ENCODE results near the gene SARM1. TPM values are rescaled to one million over a fixed set of nuclear protein-coding genes. Genes with fewer than 3 reads are reported as not detected.

SARM1 gene
- polyA plus RNA-seq, 1 donor from 2014 or later: 21.6 TPM

DNA sequence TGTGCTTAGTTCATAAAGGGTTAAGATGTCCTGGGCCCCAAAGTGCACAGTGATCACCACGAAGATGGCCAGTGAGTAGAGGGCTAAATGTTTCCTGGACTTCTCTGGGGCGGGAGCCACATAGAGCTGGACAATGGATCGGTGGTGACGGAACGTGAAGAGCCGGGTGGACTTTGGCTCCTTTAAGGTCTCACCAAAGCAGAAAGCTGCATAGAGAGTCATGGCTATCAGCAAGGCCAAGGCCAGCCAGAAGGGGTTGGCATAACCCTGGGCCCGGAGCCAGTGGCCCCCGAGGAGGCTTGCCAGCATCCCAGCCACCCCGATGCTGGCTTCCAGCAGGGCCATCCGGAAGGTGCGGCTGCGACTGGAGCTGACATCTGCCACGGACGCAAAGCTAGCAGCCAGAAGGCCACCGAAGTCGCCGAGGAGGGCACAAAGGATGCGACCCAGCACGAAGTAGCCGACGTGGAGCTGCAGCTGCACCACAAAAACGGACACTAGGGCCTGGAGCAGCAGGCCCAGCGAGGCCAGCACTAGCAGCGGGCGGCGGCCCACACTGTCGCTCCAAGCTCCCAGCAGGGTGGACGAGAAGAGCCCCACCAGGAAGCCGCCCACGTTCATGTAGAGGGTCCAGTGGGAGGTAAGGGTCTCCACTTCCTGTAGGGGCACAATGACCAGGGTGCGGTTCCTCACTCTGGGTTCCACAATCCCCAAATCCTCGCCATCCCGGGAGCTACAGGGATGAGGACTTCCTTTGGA, 33.5 kb downstream of the SARM1 start:
- no peaks in the 10 kb centered on the region for H3K9me2 ChIP-seq (ENCODE audit: insufficient read depth, low read length)
- no peak overlapping the region for H2AFZ ChIP-seq (ENCODE audit: low read depth, low read length)
- no peaks in the 10 kb centered on the region for H3K36me3 ChIP-seq (ENCODE audit: insufficient read depth, low read length)
- peak overlapping the region; percentile 78 for H3K4me3 ChIP-seq (ENCODE audit: low read length)
- no peak overlapping the region for H3K27ac ChIP-seq (ENCODE audit: low read length)
- H3K9ac ChIP-seq (ENCODE audit: low read length): peak overlapping the region; percentile 69
- no peaks in the 10 kb centered on the region for H4K20me1 ChIP-seq (ENCODE audit: insufficient read depth)
- no peaks in the 10 kb centered on the region for H3K27me3 ChIP-seq (ENCODE audit: insufficient read depth, low read depth, low read length)
- peaks cover 4% of the 10 kb centered on the region for H3F3A ChIP-seq (ENCODE audit: insufficient read depth, low read length, poor library complexity, severe bottlenecking)
- no peaks in the 10 kb centered on the region for H3K9me3 ChIP-seq (ENCODE audit: low read length)
- peak overlapping the region; percentile 73 for H3K4me2 ChIP-seq (ENCODE audit: low read length)
- no peak for TF ChIP-seq TAF1 (IDR thresholded peaks at IDR 0.05; ENCODE audit: low read depth)
- TF ChIP-seq, protein P1, sequence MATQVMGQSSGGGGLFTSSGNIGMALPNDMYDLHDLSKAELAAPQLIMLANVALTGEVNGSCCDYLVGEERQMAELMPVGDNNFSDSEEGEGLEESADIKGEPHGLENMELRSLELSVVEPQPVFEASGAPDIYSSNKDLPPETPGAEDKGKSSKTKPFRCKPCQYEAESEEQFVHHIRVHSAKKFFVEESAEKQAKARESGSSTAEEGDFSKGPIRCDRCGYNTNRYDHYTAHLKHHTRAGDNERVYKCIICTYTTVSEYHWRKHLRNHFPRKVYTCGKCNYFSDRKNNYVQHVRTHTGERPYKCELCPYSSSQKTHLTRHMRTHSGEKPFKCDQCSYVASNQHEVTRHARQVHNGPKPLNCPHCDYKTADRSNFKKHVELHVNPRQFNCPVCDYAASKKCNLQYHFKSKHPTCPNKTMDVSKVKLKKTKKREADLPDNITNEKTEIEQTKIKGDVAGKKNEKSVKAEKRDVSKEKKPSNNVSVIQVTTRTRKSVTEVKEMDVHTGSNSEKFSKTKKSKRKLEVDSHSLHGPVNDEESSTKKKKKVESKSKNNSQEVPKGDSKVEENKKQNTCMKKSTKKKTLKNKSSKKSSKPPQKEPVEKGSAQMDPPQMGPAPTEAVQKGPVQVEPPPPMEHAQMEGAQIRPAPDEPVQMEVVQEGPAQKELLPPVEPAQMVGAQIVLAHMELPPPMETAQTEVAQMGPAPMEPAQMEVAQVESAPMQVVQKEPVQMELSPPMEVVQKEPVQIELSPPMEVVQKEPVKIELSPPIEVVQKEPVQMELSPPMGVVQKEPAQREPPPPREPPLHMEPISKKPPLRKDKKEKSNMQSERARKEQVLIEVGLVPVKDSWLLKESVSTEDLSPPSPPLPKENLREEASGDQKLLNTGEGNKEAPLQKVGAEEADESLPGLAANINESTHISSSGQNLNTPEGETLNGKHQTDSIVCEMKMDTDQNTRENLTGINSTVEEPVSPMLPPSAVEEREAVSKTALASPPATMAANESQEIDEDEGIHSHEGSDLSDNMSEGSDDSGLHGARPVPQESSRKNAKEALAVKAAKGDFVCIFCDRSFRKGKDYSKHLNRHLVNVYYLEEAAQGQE (IDR thresholded peaks at IDR 0.05; ENCODE audit: borderline replicate concordance): no peak
- no peak for TF ChIP-seq EP300 (conservative IDR thresholded peaks at IDR 0.05; ENCODE audit: poor library complexity, severe bottlenecking)
- TF ChIP-seq POLR2AphosphoS5 (IDR thresholded peaks at IDR 0.05): no peak
- no peak for TF ChIP-seq EZH2 (IDR thresholded peaks at IDR 0.05; ENCODE audit: borderline replicate concordance, insufficient read depth, low read length, poor library complexity, severe bottlenecking)
- TF ChIP-seq, protein P2, sequence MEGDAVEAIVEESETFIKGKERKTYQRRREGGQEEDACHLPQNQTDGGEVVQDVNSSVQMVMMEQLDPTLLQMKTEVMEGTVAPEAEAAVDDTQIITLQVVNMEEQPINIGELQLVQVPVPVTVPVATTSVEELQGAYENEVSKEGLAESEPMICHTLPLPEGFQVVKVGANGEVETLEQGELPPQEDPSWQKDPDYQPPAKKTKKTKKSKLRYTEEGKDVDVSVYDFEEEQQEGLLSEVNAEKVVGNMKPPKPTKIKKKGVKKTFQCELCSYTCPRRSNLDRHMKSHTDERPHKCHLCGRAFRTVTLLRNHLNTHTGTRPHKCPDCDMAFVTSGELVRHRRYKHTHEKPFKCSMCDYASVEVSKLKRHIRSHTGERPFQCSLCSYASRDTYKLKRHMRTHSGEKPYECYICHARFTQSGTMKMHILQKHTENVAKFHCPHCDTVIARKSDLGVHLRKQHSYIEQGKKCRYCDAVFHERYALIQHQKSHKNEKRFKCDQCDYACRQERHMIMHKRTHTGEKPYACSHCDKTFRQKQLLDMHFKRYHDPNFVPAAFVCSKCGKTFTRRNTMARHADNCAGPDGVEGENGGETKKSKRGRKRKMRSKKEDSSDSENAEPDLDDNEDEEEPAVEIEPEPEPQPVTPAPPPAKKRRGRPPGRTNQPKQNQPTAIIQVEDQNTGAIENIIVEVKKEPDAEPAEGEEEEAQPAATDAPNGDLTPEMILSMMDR (IDR thresholded peaks at IDR 0.05; ENCODE audit: poor library complexity, severe bottlenecking): no peak
- no peak for TF ChIP-seq SMC3 (conservative IDR thresholded peaks at IDR 0.05; ENCODE audit: poor library complexity)
- no peak for TF ChIP-seq MXI1 (conservative IDR thresholded peaks at IDR 0.05; ENCODE audit: poor library complexity, severe bottlenecking)
- no peak for TF ChIP-seq RAD21 (conservative IDR thresholded peaks at IDR 0.05)
- no peaks in the 10 kb centered on the region for H3K79me2 ChIP-seq (replicated peaks; ENCODE audit: insufficient read depth, low read length)

DNA sequence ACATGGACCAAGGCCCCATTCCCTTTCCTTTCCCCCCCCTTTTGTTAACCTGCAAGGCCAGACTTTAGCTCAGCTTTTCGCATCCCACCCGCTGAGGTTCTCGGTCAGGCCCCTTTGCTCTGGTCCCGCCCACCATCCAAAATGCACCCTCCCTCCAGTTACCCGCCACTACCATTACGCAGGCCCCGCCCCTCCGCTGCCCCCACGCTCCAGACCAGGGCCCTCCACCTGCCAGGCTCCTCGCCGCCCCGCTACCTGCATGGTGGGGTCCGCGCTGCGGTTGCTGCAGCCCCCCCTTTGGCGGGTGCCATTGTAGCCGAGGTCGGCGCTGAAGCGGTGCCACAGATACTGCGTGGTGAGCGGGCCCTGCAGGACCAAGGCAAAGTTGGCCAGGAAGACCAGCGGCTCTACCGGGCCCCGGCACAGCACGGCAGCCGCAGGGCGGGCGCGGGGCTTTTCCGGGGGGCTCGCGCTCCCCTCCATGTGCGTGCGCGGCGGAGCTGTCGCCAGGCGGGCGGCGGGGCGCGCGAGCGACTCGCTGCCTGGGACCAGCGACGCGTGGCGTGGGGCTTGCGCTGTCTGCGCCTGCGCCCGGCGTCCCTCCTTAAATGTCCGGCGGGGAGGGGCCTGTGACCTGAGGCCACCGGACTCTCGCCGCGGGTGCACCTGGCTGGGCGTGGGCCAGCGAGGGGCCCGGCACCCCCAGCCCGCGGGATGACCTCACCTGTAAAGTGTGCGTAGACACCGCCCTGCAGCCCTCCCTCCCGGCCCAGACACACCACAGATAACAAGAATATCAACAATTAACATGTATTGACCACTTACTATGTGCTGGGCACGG, 34.4 kb downstream of the SARM1 start, which contains the start of gene SLC46A1:
Gene SLC46A1, minus strand, starts transcription at position 581 of the 841 bp plus-strand sequence. Its CDS starts 98 bp downstream, at position 483.
- no peaks in the 10 kb centered on the region for H3K36me3 ChIP-seq (ENCODE audit: insufficient read depth, low read length)
- peaks cover 4% of the 10 kb centered on the region for H3F3A ChIP-seq (ENCODE audit: insufficient read depth, low read length, poor library complexity, severe bottlenecking)
- peak within 1 kb of the TSS; percentile 78 for H3K4me3 ChIP-seq (ENCODE audit: low read length)
- H3K4me2 ChIP-seq (ENCODE audit: low read length): peak within 1 kb of the TSS; percentile 73
- no peaks in the 10 kb centered on the region for H4K20me1 ChIP-seq (ENCODE audit: insufficient read depth)
- peak within 1 kb of the TSS; percentile 31 for H3K27ac ChIP-seq (ENCODE audit: low read length)
- TF ChIP-seq POLR2AphosphoS5 (IDR thresholded peaks at IDR 0.05) (peak; percentile 47), EP300 (conservative IDR thresholded peaks at IDR 0.05; ENCODE audit: poor library complexity, severe bottlenecking) (peak; percentile 17), SMC3 (conservative IDR thresholded peaks at IDR 0.05; ENCODE audit: poor library complexity) (no peak), MXI1 (conservative IDR thresholded peaks at IDR 0.05; ENCODE audit: poor library complexity, severe bottlenecking) (peak; percentile 81), RAD21 (conservative IDR thresholded peaks at IDR 0.05) (no peak), TAF1 (IDR thresholded peaks at IDR 0.05; ENCODE audit: low read depth) (no peak), EZH2 (IDR thresholded peaks at IDR 0.05; ENCODE audit: borderline replicate concordance, insufficient read depth, low read length, poor library complexity, severe bottlenecking) (no peak)
- TF ChIP-seq, protein P1 (IDR thresholded peaks at IDR 0.05; ENCODE audit: borderline replicate concordance): no peak
- TF ChIP-seq, protein P2 (IDR thresholded peaks at IDR 0.05; ENCODE audit: poor library complexity, severe bottlenecking): no peak
- no peaks in the 10 kb centered on the region for H3K79me2 ChIP-seq (replicated peaks; ENCODE audit: insufficient read depth, low read length)
- peak within 1 kb of the TSS; percentile 69 for H3K9ac ChIP-seq (ENCODE audit: low read length)
- peak within 1 kb of the TSS; percentile 65 for H2AFZ ChIP-seq (ENCODE audit: low read depth, low read length)
- no peaks in the 10 kb centered on the region for H3K9me2 ChIP-seq (ENCODE audit: insufficient read depth, low read length)
- H3K9me3 ChIP-seq (ENCODE audit: low read length): no peaks in the 10 kb centered on the region
- H3K27me3 ChIP-seq (ENCODE audit: insufficient read depth, low read depth, low read length): no peaks in the 10 kb centered on the region
